CD1c-positive myeloid dendritic cell (primary cell): ENCODE data around the gene TAS2R3.
"Not testable (repeated sequence)": the region's sequence is repeated elsewhere in the genome, so short reads cannot be mapped to it uniquely, and the experiment has no call there.

ENCODE experiments used
- DNase-seq: peaks from one replicate; pipeline ENCODE4 v3.0.0-alpha.2; 2016; ENCODE audit errors: extremely low spot score

Gene TAS2R3, protein sequence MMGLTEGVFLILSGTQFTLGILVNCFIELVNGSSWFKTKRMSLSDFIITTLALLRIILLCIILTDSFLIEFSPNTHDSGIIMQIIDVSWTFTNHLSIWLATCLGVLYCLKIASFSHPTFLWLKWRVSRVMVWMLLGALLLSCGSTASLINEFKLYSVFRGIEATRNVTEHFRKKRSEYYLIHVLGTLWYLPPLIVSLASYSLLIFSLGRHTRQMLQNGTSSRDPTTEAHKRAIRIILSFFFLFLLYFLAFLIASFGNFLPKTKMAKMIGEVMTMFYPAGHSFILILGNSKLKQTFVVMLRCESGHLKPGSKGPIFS

GRCh38 chr7:141763797-141764196 is at the start of gene TAS2R3:
Gene TAS2R3, plus strand, starts transcription at chr7:141764097. Its CDS starts 62 bp downstream, at chr7:141764159.
- DNase-seq: no peak

DNA sequence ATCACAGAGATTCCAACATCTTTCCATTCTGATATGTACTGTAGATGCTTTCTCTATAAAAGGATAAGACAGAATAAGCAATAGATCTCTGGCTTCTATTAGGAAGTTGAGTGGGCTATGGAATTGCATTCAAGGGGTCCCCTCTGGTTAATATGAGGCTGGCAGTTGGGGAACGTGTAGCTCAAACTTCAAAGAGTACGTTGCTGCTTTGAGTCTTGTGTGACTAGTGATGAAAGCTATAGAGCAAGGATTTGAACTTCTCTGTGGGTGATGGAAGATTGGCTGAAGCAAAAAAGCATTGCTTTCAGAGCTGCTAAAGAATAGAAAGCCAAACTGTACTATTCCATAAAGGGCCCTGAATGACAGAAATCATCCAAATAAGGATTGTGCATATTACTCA is 49.3 kb upstream of the TAS2R3 start:
- DNase-seq: no peak

DNA sequence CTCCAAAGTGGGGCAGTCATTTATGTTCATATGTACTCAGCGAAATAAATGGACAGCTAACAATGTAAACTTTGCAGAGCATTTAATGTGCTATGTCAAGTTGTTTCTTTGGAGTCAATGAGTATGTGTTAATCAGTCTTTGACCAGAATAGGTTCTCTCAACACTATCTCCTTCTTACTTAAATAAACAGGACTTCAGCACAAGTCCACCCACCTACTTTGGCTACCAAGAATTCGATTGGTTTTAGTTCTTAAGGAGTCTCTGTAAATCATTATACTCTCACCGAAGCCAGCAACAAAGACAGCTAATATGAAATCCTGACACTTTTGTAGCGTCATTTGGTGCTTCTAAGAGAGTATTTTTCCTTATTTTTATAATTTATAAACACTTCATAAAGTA is 48.9 kb upstream of the TAS2R3 start:
- no peak for DNase-seq

GRCh38 chr7:141715794-141716689 is 47.9 kb upstream of the TAS2R3 start:
- DNase-seq: no peak

DNA sequence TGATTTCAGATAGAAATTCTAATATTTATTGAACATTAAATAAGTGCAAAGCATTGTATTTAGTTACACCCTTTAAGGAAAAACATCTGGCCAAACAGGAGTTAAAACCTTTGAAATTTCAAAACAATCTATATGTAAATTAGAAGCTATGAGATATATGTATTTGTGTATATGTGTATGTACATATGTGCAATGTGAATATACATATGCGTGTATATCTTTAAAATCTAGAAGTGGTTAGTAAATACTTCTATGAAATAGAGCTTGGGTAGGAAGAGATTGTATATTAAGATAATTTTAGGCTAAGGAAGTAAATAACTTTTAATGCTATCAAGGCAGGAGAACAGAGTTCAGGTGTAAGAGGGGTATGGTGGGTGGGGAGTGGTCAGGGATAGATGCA is 46.4 kb upstream of the TAS2R3 start:
- DNase-seq: no peak

GRCh38 chr7:141722529-141722928 is 41.4 kb upstream of the TAS2R3 start:
- no peak for DNase-seq

- no peak for DNase-seq
Measured at GRCh38 chr7:141729020-141729419, 34.9 kb upstream of the TAS2R3 start.

DNA sequence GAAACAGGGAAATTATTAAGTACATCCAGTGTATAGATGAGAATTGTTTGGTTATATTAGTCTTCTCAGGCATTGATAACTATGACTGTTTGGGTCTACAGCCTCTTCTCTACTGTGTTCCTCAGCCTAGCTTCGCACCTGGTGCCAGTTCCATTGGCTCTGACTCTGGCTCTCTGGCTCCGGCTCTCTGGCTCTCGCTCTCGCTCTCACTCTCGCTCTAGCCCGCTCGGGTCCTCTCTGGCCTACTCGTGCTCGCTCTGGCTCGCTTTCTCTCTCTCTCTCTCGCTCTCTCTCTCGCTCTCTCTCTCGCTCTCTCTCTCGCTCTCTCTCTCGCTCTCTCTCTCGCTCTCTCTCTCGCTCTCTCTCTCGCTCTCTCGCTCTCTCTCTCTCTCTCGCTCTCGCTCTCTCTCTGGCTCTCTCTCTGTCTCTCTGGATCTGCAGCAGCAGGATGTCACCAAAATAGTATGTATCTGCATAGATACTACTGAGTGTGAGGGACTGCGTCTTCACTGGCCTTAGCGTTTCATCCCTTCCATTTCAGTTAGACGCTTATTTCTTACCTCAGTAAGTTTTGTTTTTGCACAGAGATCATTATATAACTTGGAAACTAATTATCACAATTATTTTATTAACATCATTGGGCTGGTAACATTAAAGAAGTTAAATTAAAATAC is 32.3 kb upstream of the TAS2R3 start:
- DNase-seq: no peak

DNA sequence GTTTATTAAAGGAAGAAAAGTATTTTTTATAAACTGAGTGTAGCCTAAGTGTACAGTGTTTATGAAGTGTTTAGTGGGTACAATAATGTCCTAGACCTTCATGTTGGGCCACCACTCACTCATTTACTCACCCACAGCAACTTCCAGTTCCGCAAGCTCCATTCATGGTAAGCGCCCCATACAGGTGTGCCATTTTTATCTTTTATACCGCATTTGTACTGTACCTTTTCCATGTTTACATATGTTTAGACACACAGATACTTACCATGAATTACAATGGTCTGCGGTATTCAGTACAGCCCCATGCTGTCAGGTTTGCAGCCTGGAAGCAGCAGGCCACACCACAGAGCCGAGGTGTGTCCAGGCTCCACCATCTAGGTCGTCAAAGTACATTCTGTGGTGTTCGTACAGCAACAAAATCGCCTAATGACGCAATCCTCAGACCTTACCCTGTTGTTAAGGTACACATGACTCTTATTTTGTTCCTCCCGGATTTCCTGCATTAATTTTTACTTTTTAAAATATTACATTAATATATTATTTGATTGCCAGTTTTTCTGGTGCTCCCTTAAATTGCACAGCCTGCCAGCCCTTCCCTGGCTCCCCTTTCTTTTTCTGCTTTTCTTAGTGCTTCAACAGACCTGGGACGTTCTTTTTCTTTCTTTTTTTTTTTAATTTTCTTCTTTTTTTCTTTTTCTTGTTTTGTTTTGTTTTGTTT is 26.6 kb upstream of the TAS2R3 start:
- DNase-seq: no peak

- peak; percentile 98 for DNase-seq
Measured at GRCh38 chr7:141737836-141738591, 25.9 kb upstream of the TAS2R3 start, which contains the start of gene SSBP1. Gene SSBP1, plus strand, starts transcription at chr7:141738358. Its CDS starts 809 bp downstream, at chr7:141739167.

DNA sequence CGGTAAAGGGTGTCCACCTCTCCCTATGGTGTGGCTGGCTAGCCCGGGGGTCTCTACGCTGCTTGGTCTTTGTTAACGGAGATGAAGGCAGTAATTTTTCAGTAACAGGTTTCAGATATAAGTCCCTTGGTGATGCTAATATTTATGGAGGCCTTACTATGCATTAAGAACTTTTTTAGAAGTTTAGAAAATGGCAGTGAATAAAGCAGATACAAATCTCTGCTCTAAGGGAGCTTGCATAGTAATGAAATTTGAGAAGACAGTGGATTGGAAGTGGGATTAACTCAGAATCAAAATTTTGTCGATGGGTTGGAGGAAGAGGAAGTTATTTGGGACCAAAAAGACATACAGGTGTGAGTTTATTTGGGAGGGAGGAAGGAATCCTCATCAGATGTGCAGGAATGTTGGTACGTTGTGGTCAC is 25.3 kb upstream of the TAS2R3 start:
- DNase-seq: no peak

- no peak for DNase-seq
Measured at GRCh38 chr7:141739250-141739649, 24.6 kb upstream of the TAS2R3 start.

DNA sequence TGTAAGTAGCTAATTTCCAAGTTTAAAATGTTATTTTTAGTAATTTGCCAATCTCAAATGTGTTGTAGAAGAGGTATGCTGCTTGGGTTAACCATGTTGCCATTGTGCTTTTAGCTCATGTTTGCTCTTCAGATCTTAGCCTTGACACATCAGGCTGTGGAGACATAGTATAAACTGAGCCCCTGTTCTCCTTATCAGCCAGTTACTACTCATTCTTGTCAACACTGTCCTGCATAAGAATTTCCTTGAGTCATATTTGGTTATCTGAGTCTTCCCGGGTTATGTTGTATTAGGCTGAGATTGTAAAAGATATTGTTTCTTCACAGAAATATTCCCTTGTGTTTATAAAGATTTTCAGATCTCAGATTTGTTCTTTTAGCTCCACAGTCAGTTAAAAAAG is 21.7 kb upstream of the TAS2R3 start:
- DNase-seq: no peak

GRCh38 chr7:141744131-141744530 is 19.8 kb upstream of the TAS2R3 start:
- no peak for DNase-seq

GRCh38 chr7:141748396-141748795 is 15.5 kb upstream of the TAS2R3 start:
- no peak for DNase-seq

DNA sequence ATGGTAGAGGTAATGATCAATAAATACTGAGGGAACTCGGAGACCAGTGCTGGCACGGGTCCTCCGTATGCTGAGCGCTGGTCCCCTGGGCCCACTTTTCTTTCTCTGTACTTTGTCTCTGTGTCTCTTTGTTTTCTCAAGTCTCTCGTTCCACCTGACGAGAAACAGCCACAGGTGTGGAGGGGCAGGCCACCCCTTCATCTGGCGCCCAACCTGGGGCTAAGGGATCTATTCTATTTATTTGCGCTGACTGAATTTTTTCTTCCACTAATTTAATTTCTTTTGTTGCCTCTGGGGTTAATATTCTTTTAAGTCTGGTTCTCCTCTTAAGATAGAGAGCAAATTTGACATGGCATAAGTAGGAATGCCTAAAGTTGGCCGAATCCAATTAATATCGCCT is 12.0 kb upstream of the TAS2R3 start:
- DNase-seq: not testable (repeated sequence)

GRCh38 chr7:141752634-141753033 is 11.3 kb upstream of the TAS2R3 start:
- no peak for DNase-seq

DNA sequence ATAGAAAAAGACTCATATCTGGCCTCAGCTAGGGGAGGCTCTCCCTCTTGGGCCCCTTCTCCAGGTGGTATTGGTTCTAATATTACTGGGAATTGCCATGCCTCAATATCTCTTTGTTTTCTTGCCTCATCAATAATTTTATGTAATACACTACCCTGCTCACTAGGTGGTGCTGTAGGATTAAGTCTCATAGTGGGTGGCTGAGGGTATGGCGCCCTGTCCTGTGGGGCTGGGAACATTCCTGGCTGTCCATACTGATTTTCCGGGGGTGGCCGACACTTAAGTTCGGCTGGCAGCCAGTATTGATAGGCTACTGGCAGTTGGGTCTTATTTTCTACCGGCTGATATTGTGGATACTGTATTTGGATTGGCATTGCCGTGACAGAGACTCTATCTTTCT is 9.0 kb upstream of the TAS2R3 start:
- DNase-seq: peak; percentile 44

- not testable (repeated sequence) for DNase-seq
Measured at GRCh38 chr7:141770083-141770583, 6.2 kb downstream of the TAS2R3 start.

DNA sequence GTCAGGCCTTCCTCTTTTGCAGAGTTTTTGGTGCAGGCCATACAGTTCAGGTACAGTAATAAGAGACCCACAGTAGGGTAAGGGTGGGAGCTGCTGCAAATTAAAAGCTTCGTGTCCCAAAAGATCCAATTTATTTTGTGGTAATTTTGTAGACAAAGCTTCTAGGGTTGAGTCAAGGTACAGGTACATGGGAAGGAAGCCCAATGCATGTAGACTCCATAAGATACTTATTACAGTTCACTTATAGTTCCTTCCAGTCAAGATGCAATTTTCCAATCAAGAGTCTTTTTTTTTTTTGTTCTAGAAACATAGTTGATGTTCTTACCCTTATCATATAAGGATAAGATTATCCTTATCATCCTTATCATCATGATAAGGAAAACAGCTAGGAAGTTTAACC is 12.5 kb downstream of the TAS2R3 start, which contains the start of gene TAS2R4:
Gene TAS2R4 (plus strand): TSS at position 301 of the 400 bp plus-strand sequence. CDS start 1,815 bp downstream, outside the sequence.
- DNase-seq: no peak
